ENCODE measurements around the gene BLCAP.

GRCh38 chr20:37492096-37492625 lies 35.5 kb downstream of the BLCAP start:
- TF ChIP-seq POLR2A (IDR thresholded peaks at IDR 0.05; ENCODE audit: low read length) (no peak), GATA1 (IDR thresholded peaks at IDR 0.05; ENCODE audit: low read depth, low read length) (no peak)

All from erythroblast (primary cell).